HepG2 (cell line): Measurements from ENCODE around the gene CYP4F2. TPM values are rescaled to one million over a fixed set of nuclear protein-coding genes. Genes with fewer than 3 reads are reported as not detected.
A peak's percentile ranks its signal among the peaks of the same experiment; 100 is the strongest.

Experiments
- ATAC-seq: fragments of 200-7000 bp; cut with Tn5 transposase; 3 replicates; pipeline ENCODE4 v1.9.1; 2020; ENCODE audit warnings: mild to moderate bottlenecking, moderate library complexity
- BruUV-seq: library from RNA; stranded (reverse); fragments of 400-500 nt; replicated peaks from 2 replicates; lab custom pipeline; 2021; lab: Mats Ljungman, UMichigan
- CTCF ChIA-PET: fragments of 300-600 bp; formaldehyde crosslinking; extraction: SDS; loops from one replicate; lab custom pipeline; 2021; ENCODE audit warnings: low total read pairs, inconsistent platforms, low intra/inter-chr PET ratio; lab: Yijun Ruan, JAX
- POLR2A ChIA-PET: fragments of 350-600 bp; sonication (Branson Sonifier 250); formaldehyde crosslinking; loops from one replicate; lab custom pipeline; 2020; ENCODE audit warnings: antibody characterized with exemption, inconsistent platforms; lab: Yijun Ruan, JAX
- DNase-seq: peaks from one replicate; pipeline ENCODE4 v3.0.0-alpha.2; 2015; ENCODE audit warnings: low spot score
- FAIRE-seq: peaks from 3 replicates; lab custom pipeline; 2011; peaks lifted over from hg19 to GRCh38; lab: Jason Lieb, UNC
- H2AFZ ChIP-seq: one replicate; pipeline ENCODE4 v1.6.1; 2011; ENCODE audit warnings: low read length, inconsistent platforms
- H3K27ac ChIP-seq: fragments of 300-600 bp; 3 replicates; pipeline ENCODE4 v1.8.0; 2011; ENCODE audit warnings: mixed run types, mild to moderate bottlenecking, mixed read lengths, low read length, inconsistent platforms; ENCODE audit not compliant: insufficient read depth; ENCODE audit errors: extremely low read length
- H3K27me3 ChIP-seq, 2 experiments: fragments of 200-600 bp in 1 of 2; 2 replicates in 1 of 2; 3 replicates in 1 of 2; pipeline versions ENCODE4 v1.6.0 to v1.8.0; 2011; ENCODE audit warnings: low read length in 2 of 2, mild to moderate bottlenecking in 2 of 2, moderate library complexity in 2 of 2, inconsistent platforms in 1 of 2; ENCODE audit not compliant: insufficient read depth in 2 of 2, control insufficient read depth in 1 of 2
- H3K36me3 ChIP-seq, 2 experiments: fragments of 200-600 bp in 1 of 2; replicated peaks in 1 of 2; 2 replicates in 1 of 2; 3 replicates in 1 of 2; pipeline versions ENCODE4 v1.5.1 to v1.8.0; 2011; ENCODE audit warnings: low read length in 2 of 2, inconsistent platforms in 1 of 2; ENCODE audit not compliant: insufficient read depth in 2 of 2, control insufficient read depth in 1 of 2
- H3K4me1 ChIP-seq: 2 replicates; pipeline ENCODE4 v1.5.1; 2012; ENCODE audit warnings: low read length, inconsistent platforms; ENCODE audit not compliant: insufficient read depth
- H3K4me2 ChIP-seq: 2 replicates; pipeline ENCODE4 v1.6.0; 2011; ENCODE audit warnings: low read depth, low read length, inconsistent platforms
- H3K4me3 ChIP-seq, 3 experiments: fragments of 200-600 bp in 1 of 3; sonication (generic), shearing (Covaris generic) in 1 of 3; replicated peaks in 1 of 3; 2 replicates each; pipeline ENCODE4 v1.5.1; 2011 to 2016; ENCODE audit warnings: low read length in 3 of 3, inconsistent platforms in 2 of 3, low read depth in 2 of 3, mild to moderate bottlenecking in 2 of 3, control low read depth in 1 of 3, mixed read lengths in 1 of 3; ENCODE audit not compliant: insufficient read depth in 1 of 3
- H3K79me2 ChIP-seq: one replicate; pipeline ENCODE4 v1.6.1; 2011; ENCODE audit warnings: low read length, inconsistent platforms; ENCODE audit not compliant: insufficient read depth
- H3K9ac ChIP-seq: 2 replicates; pipeline ENCODE4 v1.6.0; 2011; ENCODE audit warnings: mild to moderate bottlenecking, low read depth, low read length, inconsistent platforms; ENCODE audit not compliant: insufficient read depth
- H3K9me3 ChIP-seq: 2 replicates; pipeline ENCODE4 v1.5.1; 2012; ENCODE audit warnings: mild to moderate bottlenecking, low read length
- H4K20me1 ChIP-seq: 2 replicates; pipeline ENCODE4 v1.6.0; 2011; ENCODE audit warnings: inconsistent platforms, mild to moderate bottlenecking, low read length, moderate library complexity; ENCODE audit not compliant: insufficient read depth
- AKAP8 ChIP-seq: sonication (generic); formaldehyde crosslinking; IDR thresholded peaks from 2 replicates; pipeline ENCODE4 v1.5.1; 2020; ENCODE audit warnings: mild to moderate bottlenecking, missing genetic modification reagents
- ATF6 ChIP-seq: sonication (generic); formaldehyde crosslinking; conservative IDR thresholded peaks from 2 replicates; pipeline ENCODE4 v1.4.0; 2020; ENCODE audit warnings: missing genetic modification reagents
- CHD4 ChIP-seq: fragments of 200-600 bp; sonication (generic); IDR thresholded peaks from 2 replicates; pipeline ENCODE4 v1.7.0; 2017; ENCODE audit warnings: mild to moderate bottlenecking, low read length, borderline replicate concordance
- CTCF ChIP-seq: sonication (generic); formaldehyde crosslinking; IDR thresholded peaks from 2 replicates; pipeline ENCODE4 v1.5.0; 2020; ENCODE audit warnings: mild to moderate bottlenecking, missing genetic modification reagents, moderate library complexity
- NCOR1 ChIP-seq: fragments of 200-600 bp; sonication (generic); IDR thresholded peaks from 2 replicates; pipeline ENCODE4 v1.7.0; 2017; ENCODE audit warnings: antibody characterized with exemption, low read length, borderline replicate concordance
- NFE2L1 ChIP-seq: sonication (generic); formaldehyde crosslinking; IDR thresholded peaks from 2 replicates; pipeline ENCODE4 v1.4.0; 2020; ENCODE audit warnings: missing genetic modification reagents, mild to moderate bottlenecking, borderline replicate concordance
- PCBP1 ChIP-seq: fragments of 200-400 bp; formaldehyde crosslinking; IDR thresholded peaks from 2 replicates; pipeline ENCODE4 v1.6.1; 2017; ENCODE audit warnings: mild to moderate bottlenecking, low read depth, low read length, borderline replicate concordance
- ZBTB20 ChIP-seq: sonication (generic); formaldehyde crosslinking; IDR thresholded peaks from 2 replicates; pipeline ENCODE4 v1.8.1; 2023; ENCODE audit warnings: missing genetic modification reagents, low read depth, mild to moderate bottlenecking, borderline replicate concordance
- ZBTB25 ChIP-seq: IDR thresholded peaks from 2 replicates; pipeline ENCODE4 v1.6.1; 2018; ENCODE audit warnings: missing genetic modification reagents
- ZNF567 ChIP-seq: sonication (generic); formaldehyde crosslinking; IDR thresholded peaks from 2 replicates; pipeline ENCODE4 v1.8.1; 2023; ENCODE audit warnings: mild to moderate bottlenecking, missing genetic modification reagents, borderline replicate concordance
- ZNF724P ChIP-seq: sonication (generic); formaldehyde crosslinking; IDR thresholded peaks from 2 replicates; pipeline ENCODE4 v1.8.0; 2022; ENCODE audit warnings: missing genetic modification reagents, borderline replicate concordance
- ZNF839 ChIP-seq: sonication (generic); formaldehyde crosslinking; IDR thresholded peaks from 2 replicates; pipeline ENCODE4 v1.4.0; 2020; ENCODE audit warnings: missing genetic modification reagents, mild to moderate bottlenecking, borderline replicate concordance
- WGBS: methylation state at CpG from one replicate; pipeline ENCODE4 v1.1.6; 2017; ENCODE audit warnings: low lambda C conversion rate; 5-methylcytosine and 5-hydroxymethylcytosine counted together
- in situ Hi-C: cut with HindIII; loops from 2 replicates; pipeline ENCODE4 v1.10.0; 2017; ENCODE audit warnings: low pct_unique_long_range_greater_than_20kb; ENCODE audit not compliant: extremely low pct_ligation_motif_present
- intact Hi-C: fragments of 100-400 bp; cut with micrococcal nuclease; formaldehyde crosslinking; loops from one replicate; pipeline ENCODE4 v1.10.0; 2022; ENCODE audit not compliant: unreplicated experiment
- polyA plus RNA-seq, 8 experiments: library from polyadenylated mRNA; depleted of rRNA in 3 of 8; stranded (reverse) in 7 of 8; unstranded in 1 of 8; fragments of >200 nt; fragmentation: Illumina TruSeq in 4 of 8; extraction: Trizol in 4 of 8; gene quantifications; 2 replicates each; pipeline versions ENCODE4 v1.2.1 to v1.2.3, GENCODE V29; 2011 to 2016; ENCODE audit warnings: low read depth in 4 of 8, missing spikeins in 1 of 8, mixed read lengths in 1 of 8; ENCODE audit not compliant: insufficient read depth in 1 of 8
- total RNA-seq, 5 experiments: library from RNA; depleted of rRNA; stranded (reverse); fragments of >200 nt; fragmentation: Illumina TruSeq; extraction: Trizol; gene quantifications; 2 replicates each; pipeline ENCODE4 v1.2.3, GENCODE V29; 2016; ENCODE audit warnings: low read depth in 1 of 5
- TF ChIP-seq, protein P1 (sequence below): sonication (generic); formaldehyde crosslinking; IDR thresholded peaks from 2 replicates; pipeline ENCODE4 v1.5.0; 2020; ENCODE audit warnings: missing genetic modification reagents
- TF ChIP-seq, protein P2 (sequence below): sonication (generic); formaldehyde crosslinking; IDR thresholded peaks from 2 replicates; pipeline ENCODE4 v1.4.0; 2020; ENCODE audit warnings: mild to moderate bottlenecking, missing genetic modification reagents

CYP4F2 gene
- total and polyA plus RNA-seq, 2 of the 13 experiments (the other 11 are each of a cell fraction or from before 2014, with no cell fraction given): 3.7 to 3.9 TPM

DNA sequence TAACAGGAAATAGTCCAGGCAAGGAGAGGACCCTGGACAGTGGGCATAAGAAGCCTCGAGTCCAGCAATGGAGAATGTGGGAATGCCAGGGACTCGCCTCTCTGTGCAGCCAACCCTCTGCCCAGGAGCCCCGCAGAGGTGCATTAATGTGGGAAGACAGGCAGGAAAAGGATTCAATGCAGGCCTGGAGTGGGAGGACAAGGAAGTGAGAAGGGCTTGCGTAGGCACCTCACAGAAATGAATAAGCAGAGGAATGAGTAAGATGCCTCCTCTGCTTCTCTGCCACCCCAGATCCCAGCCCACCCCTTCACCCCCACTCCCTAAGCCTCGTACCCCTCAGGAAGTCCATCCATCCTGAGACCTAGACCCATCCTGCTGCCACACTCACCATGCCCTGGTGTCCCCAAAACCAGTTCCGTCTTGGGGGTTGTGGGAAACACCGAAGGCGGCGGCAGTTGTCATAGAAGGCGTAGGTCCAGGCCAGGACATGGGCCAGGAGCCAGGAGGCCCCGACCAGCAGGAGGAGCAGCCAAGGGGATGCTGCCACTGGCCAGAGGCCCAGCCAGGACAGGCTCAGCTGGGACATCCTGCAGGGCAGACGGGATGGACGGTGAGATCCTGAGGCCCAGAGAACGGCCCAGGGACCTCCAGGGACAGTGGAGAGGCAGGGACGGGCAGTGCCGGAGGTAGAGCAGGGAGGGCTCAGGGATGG is 692 bp downstream of the CYP4F2 start:
- no peaks in the 10 kb centered on the region for H3K36me3 ChIP-seq
- in situ Hi-C loops: no loop called here
- H2AFZ ChIP-seq: no peak overlapping the region
- no peaks in the 10 kb centered on the region for H3K79me2 ChIP-seq
- BruUV-seq: no TSS peak
- 29% methylated on average over 9 of the region's 16 CpGs for WGBS
- DNase-seq (no peak), FAIRE-seq (no peak), ATAC-seq (peak; percentile 61)
- no peaks in the 10 kb centered on the region for H3K27me3 ChIP-seq
- POLR2A ChIA-PET: no interaction called here
- no peaks in the 10 kb centered on the region for H3K9me3 ChIP-seq
- CTCF ChIA-PET: no interaction called here
- H3K27ac ChIP-seq: peak overlapping the region; percentile 46
- TF ChIP-seq ZNF839 (CRISPR knock-in tag): 0 out of 2 replicates have a peak, but pooled peaks have one; percentile 14
- peak; percentile 26; the same call in 1 of the 2 replicates for TF ChIP-seq ZNF724P (CRISPR knock-in tag)
- TF ChIP-seq ZNF567 (CRISPR knock-in tag): 0 out of 2 replicates have a peak, but pooled peaks have one; percentile 56
- no peak for TF ChIP-seq ATF6 (CRISPR knock-in tag)
- TF ChIP-seq AKAP8 (CRISPR knock-in tag): no peak
- TF ChIP-seq ZBTB20 (CRISPR knock-in tag): no peak
- no peak for TF ChIP-seq ZBTB25 (CRISPR knock-in tag)
- TF ChIP-seq CTCF (CRISPR knock-in tag): peak; percentile 35; the same call in 1 of the 2 replicates
- TF ChIP-seq PCBP1: 0 out of 2 replicates have a peak, but pooled peaks have one; percentile 30
- TF ChIP-seq NCOR1: no peak
- TF ChIP-seq CHD4: no peak
- peak; percentile 28; the same call in 1 of the 2 replicates for TF ChIP-seq NFE2L1 (CRISPR knock-in tag)
- TF ChIP-seq, protein P1, sequence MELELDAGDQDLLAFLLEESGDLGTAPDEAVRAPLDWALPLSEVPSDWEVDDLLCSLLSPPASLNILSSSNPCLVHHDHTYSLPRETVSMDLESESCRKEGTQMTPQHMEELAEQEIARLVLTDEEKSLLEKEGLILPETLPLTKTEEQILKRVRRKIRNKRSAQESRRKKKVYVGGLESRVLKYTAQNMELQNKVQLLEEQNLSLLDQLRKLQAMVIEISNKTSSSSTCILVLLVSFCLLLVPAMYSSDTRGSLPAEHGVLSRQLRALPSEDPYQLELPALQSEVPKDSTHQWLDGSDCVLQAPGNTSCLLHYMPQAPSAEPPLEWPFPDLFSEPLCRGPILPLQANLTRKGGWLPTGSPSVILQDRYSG (CRISPR knock-in tag): no peak
- TF ChIP-seq, protein P2, sequence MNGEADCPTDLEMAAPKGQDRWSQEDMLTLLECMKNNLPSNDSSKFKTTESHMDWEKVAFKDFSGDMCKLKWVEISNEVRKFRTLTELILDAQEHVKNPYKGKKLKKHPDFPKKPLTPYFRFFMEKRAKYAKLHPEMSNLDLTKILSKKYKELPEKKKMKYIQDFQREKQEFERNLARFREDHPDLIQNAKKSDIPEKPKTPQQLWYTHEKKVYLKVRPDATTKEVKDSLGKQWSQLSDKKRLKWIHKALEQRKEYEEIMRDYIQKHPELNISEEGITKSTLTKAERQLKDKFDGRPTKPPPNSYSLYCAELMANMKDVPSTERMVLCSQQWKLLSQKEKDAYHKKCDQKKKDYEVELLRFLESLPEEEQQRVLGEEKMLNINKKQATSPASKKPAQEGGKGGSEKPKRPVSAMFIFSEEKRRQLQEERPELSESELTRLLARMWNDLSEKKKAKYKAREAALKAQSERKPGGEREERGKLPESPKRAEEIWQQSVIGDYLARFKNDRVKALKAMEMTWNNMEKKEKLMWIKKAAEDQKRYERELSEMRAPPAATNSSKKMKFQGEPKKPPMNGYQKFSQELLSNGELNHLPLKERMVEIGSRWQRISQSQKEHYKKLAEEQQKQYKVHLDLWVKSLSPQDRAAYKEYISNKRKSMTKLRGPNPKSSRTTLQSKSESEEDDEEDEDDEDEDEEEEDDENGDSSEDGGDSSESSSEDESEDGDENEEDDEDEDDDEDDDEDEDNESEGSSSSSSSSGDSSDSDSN (CRISPR knock-in tag): peak; percentile 29; the same call in 1 of the 2 replicates
- H3K9ac ChIP-seq: peak overlapping the region; percentile 43; the same call in 1 of the 2 replicates
- peaks cover 34% of the 10 kb centered on the region for H3K4me1 ChIP-seq
- H3K4me3 ChIP-seq: peak overlapping the region; percentile 1 to 67 (median 33); a peak in 3 of 6 replicates
- intact Hi-C loops: no loop called here
- H4K20me1 ChIP-seq: no peaks in the 10 kb centered on the region
- peak overlapping the region; percentile 65 for H3K4me2 ChIP-seq
